HEK293T (cell line): ENCODE measurements around the gene ATP11A.

Experiments
- CTCF ChIA-PET: fragments of 350-600 bp; formaldehyde crosslinking; extraction: SDS; loops from one replicate; lab custom pipeline; 2021; ENCODE audit warnings: antibody characterized with exemption, inconsistent platforms; lab: Yijun Ruan, JAX
- POLR2A ChIA-PET: fragments of 350-600 bp; formaldehyde crosslinking; extraction: SDS; loops from one replicate; lab custom pipeline; 2020; ENCODE audit warnings: antibody characterized with exemption, inconsistent platforms; lab: Yijun Ruan, JAX
- DNase-seq: peaks from one replicate; pipeline ENCODE4 v3.0.0; 2012; ENCODE audit warnings: mixed read lengths; ENCODE audit errors: extremely low spot score
- ARNT ChIP-seq: fragments of 450-650 bp; IDR thresholded peaks from 2 replicates; pipeline ENCODE4 v1.6.1; 2017; ENCODE audit warnings: mild to moderate bottlenecking
- BHLHE40 ChIP-seq: fragments of 450-650 bp; IDR thresholded peaks from 2 replicates; pipeline ENCODE4 v1.6.1; 2016; ENCODE audit warnings: mild to moderate bottlenecking, moderate library complexity, borderline replicate concordance
- CTBP1 ChIP-seq: fragments of 450-650 bp; IDR thresholded peaks from 2 replicates; pipeline ENCODE4 v1.6.1; 2016; ENCODE audit warnings: borderline replicate concordance
- ELF4 ChIP-seq: fragments of 450-650 bp; IDR thresholded peaks from 2 replicates; pipeline ENCODE4 v1.6.1; 2017; ENCODE audit warnings: antibody characterized with exemption
- FOXA1 ChIP-seq: fragments of 450-650 bp; IDR thresholded peaks from 2 replicates; pipeline ENCODE4 v1.6.1; 2016; ENCODE audit warnings: mild to moderate bottlenecking
- FOXK2 ChIP-seq: fragments of 450-650 bp; IDR thresholded peaks from 2 replicates; pipeline ENCODE4 v1.6.1; 2016; ENCODE audit warnings: mild to moderate bottlenecking
- FOXM1 ChIP-seq: fragments of 450-650 bp; IDR thresholded peaks from 2 replicates; pipeline ENCODE4 v1.6.1; 2017; ENCODE audit warnings: mild to moderate bottlenecking, borderline replicate concordance
- HDGF ChIP-seq: fragments of 450-650 bp; IDR thresholded peaks from 2 replicates; pipeline ENCODE4 v1.6.1; 2017; ENCODE audit warnings: antibody characterized with exemption, borderline replicate concordance
- L3MBTL2 ChIP-seq: fragments of 450-650 bp; conservative IDR thresholded peaks from 2 replicates; pipeline ENCODE4 v1.6.1; 2016; ENCODE audit warnings: mild to moderate bottlenecking
- LEF1 ChIP-seq: fragments of 450-650 bp; IDR thresholded peaks from 2 replicates; pipeline ENCODE4 v1.6.1; 2017; ENCODE audit warnings: mild to moderate bottlenecking, borderline replicate concordance
- NFRKB ChIP-seq: fragments of 450-650 bp; IDR thresholded peaks from 2 replicates; pipeline ENCODE4 v1.6.1; 2016; ENCODE audit warnings: mild to moderate bottlenecking, moderate library complexity
- PKNOX1 ChIP-seq: fragments of 450-650 bp; IDR thresholded peaks from 2 replicates; pipeline ENCODE4 v1.6.1; 2016
- SP1 ChIP-seq: fragments of 450-650 bp; IDR thresholded peaks from 2 replicates; pipeline ENCODE4 v1.6.1; 2017
- SUZ12 ChIP-seq: fragments of 450-650 bp; IDR thresholded peaks from 2 replicates; pipeline ENCODE4 v1.6.1; 2016; ENCODE audit warnings: mild to moderate bottlenecking
- TARDBP ChIP-seq: fragments of 450-650 bp; IDR thresholded peaks from 2 replicates; pipeline ENCODE4 v1.6.1; 2016
- ZNF384 ChIP-seq: fragments of 450-650 bp; IDR thresholded peaks from 2 replicates; pipeline ENCODE4 v1.6.1; 2016

ATP11A gene

GRCh38 chr13:112716461-112716820 is 26.6 kb downstream of the ATP11A start:
- DNase-seq, result no peak
- ChIA-PET POLR2A (no interaction called here), CTCF (no interaction called here)
- TF ChIP-seq L3MBTL2 (no peak), LEF1 (no peak), SUZ12 (no peak), HDGF (no peak), SP1 (no peak), FOXK2 (no peak), ZNF384 (no peak), BHLHE40 (no peak), ARNT (no peak), FOXA1 (no peak), FOXM1 (no peak), NFRKB (no peak), TARDBP (no peak), CTBP1 (no peak), PKNOX1 (no peak), ELF4 (no peak)

- POLR2A ChIA-PET, result no interaction called here
- CTCF ChIA-PET, result no interaction called here
These were observed 27.1 kb downstream of the ATP11A start for GRCh38 chr13:112716841-112717520.

DNA sequence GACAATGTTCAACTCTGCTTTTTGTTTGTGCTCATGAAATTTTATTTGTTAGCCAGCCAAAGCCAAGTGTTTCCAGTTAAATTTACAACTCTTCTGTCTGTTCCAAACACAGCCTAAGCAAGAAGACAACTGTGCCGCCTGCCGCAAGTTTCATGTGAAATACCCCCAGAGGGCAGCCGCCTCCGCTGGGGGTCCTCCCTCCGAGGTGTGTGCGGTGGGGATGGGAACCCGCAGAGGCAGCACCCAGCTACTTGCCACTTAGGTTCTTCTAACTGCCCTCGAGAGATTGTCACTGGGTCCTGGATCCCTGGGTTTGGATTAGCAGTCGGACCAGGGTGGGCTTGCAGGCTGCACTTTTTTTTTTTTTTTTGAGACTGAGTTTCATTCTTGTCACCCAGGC is 28.5 kb downstream of the ATP11A start:
- TF ChIP-seq L3MBTL2 (no peak), ELF4 (no peak), BHLHE40 (no peak), FOXA1 (no peak), LEF1 (no peak), FOXM1 (no peak), SUZ12 (no peak)
- POLR2A ChIA-PET, result no interaction called here
- no peak for DNase-seq
- CTCF ChIA-PET, result interaction anchor here (0.6 kb wide), 1 partner anchor 44 kb away, joined by 6 read pairs; no protein-coding TSS in a partner anchor

More at GRCh38 chr13:112716841-112717520, 27.1 kb downstream of the ATP11A start:
- TF ChIP-seq ELF4, result no peak
- TF ChIP-seq FOXK2, result no peak
- no peak for TF ChIP-seq HDGF
- TF ChIP-seq L3MBTL2, result no peak
- TF ChIP-seq SP1, result no peak
- TF ChIP-seq LEF1, result no peak
- no peak for TF ChIP-seq BHLHE40
- TF ChIP-seq TARDBP, result no peak
- no peak for TF ChIP-seq FOXM1
- TF ChIP-seq PKNOX1, result no peak
- no peak for TF ChIP-seq NFRKB
- no peak for TF ChIP-seq ZNF384
- TF ChIP-seq ARNT, result no peak
- TF ChIP-seq SUZ12, result no peak
- TF ChIP-seq CTBP1, result no peak
- no peak for TF ChIP-seq FOXA1
- no peak for DNase-seq

DNA sequence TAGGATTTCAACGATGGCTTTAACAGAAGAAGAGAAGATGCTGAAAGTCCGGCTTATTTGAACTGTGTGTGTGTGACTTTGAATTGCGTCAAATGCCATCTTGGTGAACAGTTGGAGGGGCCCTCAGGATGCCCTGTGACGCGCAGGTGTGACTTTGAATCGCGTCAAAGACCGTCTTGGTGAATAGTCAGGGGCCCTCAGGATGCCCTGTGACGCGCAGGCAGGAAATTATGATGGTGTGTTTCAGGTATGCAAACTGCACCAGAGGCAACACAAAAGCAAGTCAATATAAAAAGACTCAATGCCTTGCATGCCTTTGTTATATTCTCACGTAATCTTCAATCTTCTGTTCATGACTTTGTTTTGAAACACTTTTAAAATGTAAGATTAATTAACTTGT is 29.2 kb downstream of the ATP11A start:
- CTCF ChIA-PET, result no interaction called here
- no peak for TF ChIP-seq ARNT
- no peak for TF ChIP-seq L3MBTL2
- TF ChIP-seq FOXM1, result no peak
- no peak for TF ChIP-seq SP1
- TF ChIP-seq BHLHE40, result no peak
- no peak for TF ChIP-seq PKNOX1
- no peak for TF ChIP-seq ELF4
- TF ChIP-seq LEF1, result no peak
- no peak for TF ChIP-seq TARDBP
- TF ChIP-seq FOXA1, result no peak
- no peak for TF ChIP-seq NFRKB
- no peak for TF ChIP-seq SUZ12
- TF ChIP-seq HDGF, result no peak
- TF ChIP-seq ZNF384, result no peak
- no peak for TF ChIP-seq CTBP1
- POLR2A ChIA-PET, result no interaction called here
- no peak for DNase-seq

GRCh38 chr13:112719556-112719955 is 29.7 kb downstream of the ATP11A start:
- CTCF ChIA-PET, result no interaction called here
- no peak for DNase-seq
- POLR2A ChIA-PET, result no interaction called here
- TF ChIP-seq FOXK2 (no peak), BHLHE40 (no peak), CTBP1 (no peak), LEF1 (no peak), FOXM1 (no peak), L3MBTL2 (no peak), SP1 (no peak), HDGF (no peak), SUZ12 (no peak), PKNOX1 (no peak), TARDBP (no peak), NFRKB (no peak), ZNF384 (no peak), FOXA1 (no peak), ELF4 (no peak), ARNT (no peak)

- TF ChIP-seq L3MBTL2, result no peak
- no peak for DNase-seq
- ChIA-PET CTCF (no interaction called here), POLR2A (no interaction called here)
These were observed 30.4 kb downstream of the ATP11A start for GRCh38 chr13:112720251-112720650.
